ENCODE data around the gene RASL11B. TPM values are rescaled to one million over a fixed set of nuclear protein-coding genes. Genes with fewer than 3 reads are reported as not detected.

Gene RASL11B
- total and polyA plus RNA-seq, 2 donors (not counting 3 experiments of a cell fraction or from before 2014, with no cell fraction given): 0.83 TPM; not detected in 1

- BruUV-seq (replicated peaks): no TSS peak
- H3K4me3 ChIP-seq (replicated peaks in 1 of 3; ENCODE audit: insufficient read depth in 1 of 3, low read depth in 1 of 3, low read length in 3 of 3): no peak overlapping the region
- ChIA-PET POLR2A (no interaction called here), CTCF (no interaction called here)
- intact Hi-C loops (cut with micrococcal nuclease): no loop called here
- H3K4me2 ChIP-seq (ENCODE audit: insufficient read depth, low read length): no peak overlapping the region
- H2AFZ ChIP-seq (ENCODE audit: low read depth, low read length): no peak overlapping the region
- no peaks in the 10 kb centered on the region for H3K36me3 ChIP-seq (ENCODE audit: control insufficient read depth in 2 of 2, extremely low read depth in 1 of 2, insufficient read depth in 2 of 2, low read length in 2 of 2)
- no peak overlapping the region for H3K27ac ChIP-seq (ENCODE audit: insufficient read depth, low read depth, low read length)
- H3K9me1 ChIP-seq (replicated peaks; ENCODE audit: control insufficient read depth, extremely low read depth, insufficient read depth, low read length): no peaks in the 10 kb centered on the region
- no peaks in the 10 kb centered on the region for H4K20me1 ChIP-seq (replicated peaks; ENCODE audit: control insufficient read depth, extremely low read depth, insufficient read depth, low read length)
- TF ChIP-seq EZH2 (IDR thresholded peaks at IDR 0.05; ENCODE audit: borderline replicate concordance, low read depth, low read length, severe bottlenecking) (no peak), JUN (IDR thresholded peaks at IDR 0.05; ENCODE audit: borderline replicate concordance, insufficient read depth, insufficient read length, low read depth) (no peak), CTCF (IDR thresholded peaks at IDR 0.05; ENCODE audit: extremely low read depth in 1 of 2, insufficient read depth in 1 of 2, low read depth in 1 of 2, low read length in 2 of 2) (no peak), MAX (IDR thresholded peaks at IDR 0.05; ENCODE audit: insufficient read depth, insufficient read length) (no peak), POLR2A (IDR thresholded peaks at IDR 0.05; ENCODE audit: low read depth, low read length) (no peak), POLR2AphosphoS5 (IDR thresholded peaks at IDR 0.05; ENCODE audit: insufficient read depth, low read depth, low read length) (no peak), GATA2 (IDR thresholded peaks at IDR 0.05; ENCODE audit: insufficient read depth, insufficient read length, low read depth, low read length) (no peak), FOS (IDR thresholded peaks at IDR 0.05; ENCODE audit: borderline replicate concordance, insufficient read depth, low read length) (no peak), MYC (IDR thresholded peaks at IDR 0.05; ENCODE audit: low read depth, low read length) (no peak)
- no peak for FAIRE-seq
- H3K4me1 ChIP-seq (ENCODE audit: control insufficient read depth, extremely low read depth, insufficient read depth, low read length): no peaks in the 10 kb centered on the region
- H3K27me3 ChIP-seq (ENCODE audit: control insufficient read depth in 2 of 2, insufficient read depth in 2 of 2, low read length in 2 of 2): no peaks in the 10 kb centered on the region
- no peak for DNase-seq (ENCODE audit: low read depth, low spot score)
- no peaks in the 10 kb centered on the region for H3K9me3 ChIP-seq (replicated peaks; ENCODE audit: control insufficient read depth, insufficient read depth, low read length)
- dilution Hi-C loops (cut with MboI; ENCODE audit: extremely low pct_ligation_motif_present, low sequenced_read_pairs): no loop called here
- no peak overlapping the region for H3K9ac ChIP-seq (replicated peaks; ENCODE audit: extremely low read depth, insufficient read depth, low read length)
- H3K79me2 ChIP-seq (ENCODE audit: control insufficient read depth, insufficient read depth, low read length): no peaks in the 10 kb centered on the region
Observed at GRCh38 chr4:52877036-52877435, 14.9 kb downstream of the RASL11B start.
